ENCODE results near the gene CFAP73. TPM values are rescaled to one million over a fixed set of nuclear protein-coding genes. Genes with fewer than 3 reads are reported as not detected.
"Not testable (repeated sequence)": the region's sequence is repeated elsewhere in the genome, so short reads cannot be mapped to it uniquely, and the experiment has no call there.

CFAP73 gene
- total RNA-seq, 2 experiments from 2014 or later: 0.23 to 0.34 TPM

DNA sequence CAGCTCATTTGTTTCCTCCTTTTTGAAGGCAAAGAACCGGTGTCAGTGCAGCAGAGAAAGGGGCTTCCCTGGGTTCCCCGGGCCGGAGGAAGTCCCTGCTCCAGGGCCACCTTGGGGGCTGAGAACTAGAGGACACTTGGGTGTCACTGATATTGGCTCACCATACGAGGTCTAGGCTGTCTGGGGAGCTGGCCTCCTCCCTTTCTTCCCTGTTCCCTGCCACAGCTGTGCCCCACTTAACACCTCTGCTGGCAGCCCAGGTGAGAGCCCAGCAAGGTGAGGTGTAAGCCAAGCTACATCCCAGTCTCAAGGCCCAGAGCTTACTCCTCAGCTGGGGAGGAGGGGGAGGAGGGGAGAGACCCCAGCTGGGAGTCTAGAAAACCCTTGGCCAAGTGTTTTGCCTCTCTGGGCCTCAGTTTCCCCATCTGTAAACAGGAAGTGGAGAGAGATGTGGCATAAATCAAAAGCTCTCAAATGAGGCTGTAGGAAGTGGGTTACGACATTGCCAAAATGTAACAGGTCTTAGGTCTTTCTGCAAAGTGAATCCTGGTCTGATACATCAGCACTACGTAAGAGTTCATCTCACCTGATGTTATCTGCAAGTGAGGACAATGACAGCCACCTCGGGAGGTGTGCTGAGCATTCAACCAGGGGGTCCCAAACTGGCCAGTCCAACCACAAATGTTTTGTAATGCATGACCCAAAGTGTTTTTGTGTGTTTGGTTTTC, 39.5 kb upstream of the CFAP73 start:
- ChIA-PET CTCF (interaction anchor here (1.5 to 2.3 kb wide), 3 partner anchors 12 to 64 kb away, joined by 5 to 8 read pairs (median 7); no protein-coding TSS in a partner anchor), POLR2A (interaction anchor here (0.9 kb wide), 1 partner anchor 25 kb away, joined by 3 read pairs; the partner anchor contains the start of gene RASAL1)
- ATAC-seq (no peak), DNase-seq (no peak)
- Mint-ChIP-seq H3K27ac (no peak overlapping the region), H3K4me1 (ENCODE audit: low read depth) (peaks cover 17% of the 10 kb centered on the region), H3K27me3 (ENCODE audit: low read depth) (peaks cover 5% of the 10 kb centered on the region), H3K36me3 (ENCODE audit: low read depth) (no peaks in the 10 kb centered on the region), H3K4me3 (no peak overlapping the region), H3K9me3 (ENCODE audit: insufficient read depth) (no peaks in the 10 kb centered on the region)

- CTCF ChIA-PET: no interaction called here
- H3K27ac Mint-ChIP-seq: no peak overlapping the region
- no peaks in the 10 kb centered on the region for H3K9me3 Mint-ChIP-seq (ENCODE audit: insufficient read depth)
- peaks cover 16% of the 10 kb centered on the region for H3K4me1 Mint-ChIP-seq (ENCODE audit: low read depth)
- peaks cover 2% of the 10 kb centered on the region for H3K27me3 Mint-ChIP-seq (ENCODE audit: low read depth)
- H3K36me3 Mint-ChIP-seq (ENCODE audit: low read depth): no peaks in the 10 kb centered on the region
- no peak overlapping the region for H3K4me3 Mint-ChIP-seq
- ATAC-seq (no peak), DNase-seq (no peak)
- POLR2A ChIA-PET: interaction anchor here (0.6 kb wide), 1 partner anchor 8 kb away, joined by 3 read pairs; no protein-coding TSS in a partner anchor
Measured at GRCh38 chr12:113111247-113111646, 38.3 kb upstream of the CFAP73 start.

GRCh38 chr12:113112043-113112899, 37.3 kb upstream of the CFAP73 start:
- H3K9me3 Mint-ChIP-seq (ENCODE audit: insufficient read depth): no peaks in the 10 kb centered on the region
- DNase-seq (no peak), ATAC-seq (no peak)
- H3K4me1 Mint-ChIP-seq (ENCODE audit: low read depth): peaks cover 7% of the 10 kb centered on the region
- H3K4me3 Mint-ChIP-seq: no peak overlapping the region
- no peaks in the 10 kb centered on the region for H3K36me3 Mint-ChIP-seq (ENCODE audit: low read depth)
- CTCF ChIA-PET: no interaction called here
- H3K27me3 Mint-ChIP-seq (ENCODE audit: low read depth): peaks cover 5% of the 10 kb centered on the region
- H3K27ac Mint-ChIP-seq: no peak overlapping the region
- POLR2A ChIA-PET: no interaction called here

DNA sequence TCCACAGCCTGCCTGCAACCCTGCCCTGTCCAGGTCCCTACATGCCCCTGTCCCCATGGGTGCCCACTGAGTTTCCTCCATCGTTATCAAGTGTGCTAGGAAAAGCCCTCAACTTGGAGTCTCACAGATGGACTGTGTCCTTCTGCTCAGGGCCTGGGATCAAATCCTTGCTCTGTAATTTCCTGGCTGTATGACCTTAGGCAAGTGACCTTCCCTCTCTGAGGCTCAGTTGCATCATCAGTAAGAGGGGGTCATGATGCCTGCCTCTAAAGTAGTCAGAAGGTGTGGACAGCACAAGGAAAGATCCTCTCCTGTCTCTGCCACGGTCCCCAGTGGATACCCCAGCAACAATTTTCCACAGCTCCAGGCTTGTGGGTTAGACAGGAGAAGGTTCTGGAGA, 36.1 kb upstream of the CFAP73 start:
- Mint-ChIP-seq H3K9me3 (ENCODE audit: insufficient read depth) (no peaks in the 10 kb centered on the region), H3K27ac (no peak overlapping the region), H3K4me1 (ENCODE audit: low read depth) (peaks cover 7% of the 10 kb centered on the region), H3K36me3 (ENCODE audit: low read depth) (no peaks in the 10 kb centered on the region), H3K27me3 (ENCODE audit: low read depth) (peaks cover 7% of the 10 kb centered on the region), H3K4me3 (no peak overlapping the region)
- ChIA-PET CTCF (no interaction called here), POLR2A (no interaction called here)
- no peak for DNase-seq
- ATAC-seq: no peak

DNA sequence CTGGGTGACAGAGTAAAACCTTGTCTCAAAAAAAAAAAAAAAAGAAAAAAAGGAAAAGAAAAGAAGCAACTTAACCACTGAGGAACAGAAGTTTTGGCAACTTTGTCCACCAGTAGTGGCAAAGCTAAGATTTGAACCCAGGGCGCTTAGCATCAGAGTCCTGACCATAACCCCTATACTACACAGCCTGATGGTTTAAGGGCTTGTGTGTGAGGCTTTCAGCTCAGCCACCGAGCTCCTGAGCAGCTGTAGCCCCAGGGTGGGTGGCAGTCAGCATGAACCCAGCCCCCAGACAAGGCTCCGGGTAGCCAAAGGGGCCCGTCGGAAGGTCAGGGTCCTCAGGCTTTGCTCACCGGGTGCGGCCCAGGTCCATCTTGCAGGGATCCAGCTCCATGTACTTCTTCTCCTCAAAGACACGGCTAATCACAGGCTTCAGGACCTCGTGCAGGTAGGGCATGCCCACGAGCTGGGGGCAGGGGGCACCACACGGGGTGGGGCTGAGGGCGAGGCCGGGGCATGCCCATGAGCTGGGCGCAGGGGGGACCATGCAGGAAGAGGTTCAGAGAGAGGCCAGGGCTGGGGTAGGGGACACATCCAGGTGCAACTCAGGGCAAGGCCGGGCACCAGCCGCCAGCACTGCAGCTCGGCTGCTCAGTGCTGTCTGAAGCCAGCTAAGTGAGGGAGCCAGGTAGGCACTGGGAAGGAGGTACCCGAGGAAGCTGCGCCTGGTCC, 34.9 kb upstream of the CFAP73 start:
- no peak overlapping the region for H3K4me3 Mint-ChIP-seq
- DNase-seq: no peak
- peaks cover 7% of the 10 kb centered on the region for H3K4me1 Mint-ChIP-seq (ENCODE audit: low read depth)
- no peak overlapping the region for H3K27ac Mint-ChIP-seq
- peaks cover 7% of the 10 kb centered on the region for H3K27me3 Mint-ChIP-seq (ENCODE audit: low read depth)
- ChIA-PET POLR2A (no interaction called here), CTCF (interaction anchor here (1.3 kb wide), 1 partner anchor 60 kb away, joined by 3 read pairs; no protein-coding TSS in a partner anchor)
- no peak for ATAC-seq
- H3K36me3 Mint-ChIP-seq (ENCODE audit: low read depth): no peaks in the 10 kb centered on the region
- no peaks in the 10 kb centered on the region for H3K9me3 Mint-ChIP-seq (ENCODE audit: insufficient read depth)

DNA sequence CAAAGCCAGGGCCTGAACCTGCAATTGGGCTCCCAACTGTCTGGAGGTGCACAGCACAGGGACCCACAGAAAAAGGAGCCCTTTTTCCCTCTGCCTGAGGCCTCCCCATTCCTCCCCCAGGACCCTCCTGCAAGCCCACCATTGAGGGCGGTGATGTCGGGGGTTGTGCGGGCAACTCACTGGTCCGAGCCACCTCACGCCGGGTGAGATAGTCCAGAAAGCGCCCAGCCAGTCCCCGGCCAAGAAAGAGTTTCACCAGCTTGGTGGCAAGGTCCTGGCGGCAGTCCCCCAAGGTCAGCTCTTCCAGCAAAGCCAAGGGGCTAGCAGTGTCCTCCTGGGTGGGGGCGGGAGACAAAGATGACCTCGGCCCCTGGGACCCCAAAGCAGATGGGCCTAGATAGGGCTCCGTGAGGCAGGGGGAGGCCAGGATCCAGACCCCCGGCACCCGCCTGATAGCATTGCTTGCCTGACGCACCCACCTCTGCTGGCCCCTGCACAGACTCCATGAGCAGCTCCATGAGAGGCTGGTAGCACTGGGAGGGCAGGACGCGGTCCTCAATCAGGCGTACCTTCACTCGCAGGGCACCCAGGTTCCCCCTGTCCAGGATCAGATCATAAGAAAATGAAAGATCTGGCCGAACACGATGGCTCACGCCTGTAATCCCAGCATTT, 33.9 kb upstream of the CFAP73 start:
- CTCF ChIA-PET: interaction anchor here (1.3 kb wide), 1 partner anchor 59 kb away, joined by 3 read pairs; no protein-coding TSS in a partner anchor
- DNase-seq: no peak
- POLR2A ChIA-PET: no interaction called here
- Mint-ChIP-seq H3K27me3 (ENCODE audit: low read depth) (peaks cover 8% of the 10 kb centered on the region), H3K36me3 (ENCODE audit: low read depth) (no peaks in the 10 kb centered on the region), H3K4me3 (no peak overlapping the region), H3K4me1 (ENCODE audit: low read depth) (no peaks in the 10 kb centered on the region), H3K9me3 (ENCODE audit: insufficient read depth) (no peaks in the 10 kb centered on the region), H3K27ac (no peak overlapping the region)
- ATAC-seq: no peak

GRCh38 chr12:113116875-113117274, 32.6 kb upstream of the CFAP73 start:
- Mint-ChIP-seq H3K27ac (no peak overlapping the region), H3K9me3 (ENCODE audit: insufficient read depth) (no peaks in the 10 kb centered on the region), H3K4me1 (ENCODE audit: low read depth) (no peaks in the 10 kb centered on the region), H3K36me3 (ENCODE audit: low read depth) (no peaks in the 10 kb centered on the region), H3K27me3 (ENCODE audit: low read depth) (peaks cover 9% of the 10 kb centered on the region), H3K4me3 (no peak overlapping the region)
- no peak for ATAC-seq
- POLR2A ChIA-PET: no interaction called here
- no peak for DNase-seq
- CTCF ChIA-PET: no interaction called here

- CTCF ChIA-PET: interaction anchor here (0.7 kb wide), 1 partner anchor 35 kb away, joined by 3 read pairs; no protein-coding TSS in a partner anchor
- peaks cover 11% of the 10 kb centered on the region for H3K27me3 Mint-ChIP-seq (ENCODE audit: low read depth)
- DNase-seq; H3K9me3 Mint-ChIP-seq (ENCODE audit: insufficient read depth); H3K4me1 Mint-ChIP-seq (ENCODE audit: low read depth); POLR2A ChIA-PET; H3K36me3 Mint-ChIP-seq (ENCODE audit: low read depth); ATAC-seq; H3K4me3 Mint-ChIP-seq; H3K27ac Mint-ChIP-seq: not testable (repeated sequence)
Measured at GRCh38 chr12:113117684-113118083, 31.8 kb upstream of the CFAP73 start.

DNA sequence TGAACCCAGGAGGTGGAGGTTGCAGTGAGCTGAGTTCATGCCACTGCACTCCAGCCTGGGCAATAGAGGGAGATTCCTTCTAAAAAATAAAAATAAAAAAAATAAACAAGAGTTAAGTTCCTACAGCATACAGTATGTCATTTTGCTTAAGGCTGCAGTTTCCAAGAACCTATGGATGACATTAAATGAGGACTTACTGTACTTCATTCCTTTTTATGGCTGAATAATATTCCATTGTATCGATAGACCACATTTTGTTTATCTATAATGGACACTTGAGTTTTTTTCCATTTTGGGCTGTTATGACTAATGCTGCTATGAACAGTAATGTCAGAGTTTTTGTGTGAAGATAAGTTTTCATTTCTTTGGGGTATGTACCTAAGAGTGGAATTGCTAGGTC, 31.4 kb upstream of the CFAP73 start:
- Mint-ChIP-seq H3K9me3 (ENCODE audit: insufficient read depth) (no peaks in the 10 kb centered on the region), H3K4me3 (no peak overlapping the region), H3K4me1 (ENCODE audit: low read depth) (no peaks in the 10 kb centered on the region), H3K27ac (no peak overlapping the region), H3K27me3 (ENCODE audit: low read depth) (peaks cover 12% of the 10 kb centered on the region), H3K36me3 (ENCODE audit: low read depth) (no peaks in the 10 kb centered on the region)
- ATAC-seq: no peak
- CTCF ChIA-PET: interaction anchor here (0.7 kb wide), 1 partner anchor 35 kb away, joined by 3 read pairs; no protein-coding TSS in a partner anchor
- DNase-seq: no peak
- POLR2A ChIA-PET: no interaction called here

GRCh38 chr12:113119980-113120669, 29.4 kb upstream of the CFAP73 start:
- Mint-ChIP-seq H3K36me3 (ENCODE audit: low read depth) (no peaks in the 10 kb centered on the region), H3K9me3 (ENCODE audit: insufficient read depth) (no peaks in the 10 kb centered on the region), H3K27me3 (ENCODE audit: low read depth) (peaks cover 14% of the 10 kb centered on the region), H3K4me3 (no peak overlapping the region), H3K4me1 (ENCODE audit: low read depth) (no peaks in the 10 kb centered on the region), H3K27ac (no peak overlapping the region)
- ChIA-PET CTCF (interaction anchor here (1.1 to 1.7 kb wide), 3 partner anchors 15 to 33 kb away, joined by 3 to 7 read pairs (median 5); no protein-coding TSS in a partner anchor), POLR2A (no interaction called here)
- ATAC-seq: no peak
- DNase-seq: no peak
